HPDE6-E6E7 (cell line): ENCODE results near the gene THSD7B.

Source experiments
- DNase-seq: peaks from one replicate; pipeline ENCODE4 v3.0.0; 2011; ENCODE audit warnings: missing footprints; ENCODE audit errors: extremely low spot score

The THSD7B gene

DNA sequence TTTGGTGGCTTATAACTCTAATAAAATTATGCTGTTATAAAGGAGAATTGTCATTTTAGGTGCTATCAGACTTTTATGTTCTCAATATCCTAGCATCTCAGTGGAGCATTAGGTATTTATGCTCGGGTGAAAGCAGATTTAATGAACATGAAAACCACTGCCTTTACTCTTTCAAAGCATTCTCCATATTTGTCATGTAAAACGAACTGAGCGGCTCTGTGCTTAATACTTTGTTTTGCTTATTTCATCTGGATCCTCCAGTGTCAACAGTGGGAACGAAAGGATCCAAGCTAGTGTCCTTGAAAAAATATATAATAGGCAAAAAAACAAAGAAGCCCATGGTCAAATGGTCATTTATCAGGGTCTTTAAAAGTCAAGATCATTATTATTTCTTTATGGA is 53.5 kb downstream of the THSD7B start:
- DNase-seq, result no peak

DNA sequence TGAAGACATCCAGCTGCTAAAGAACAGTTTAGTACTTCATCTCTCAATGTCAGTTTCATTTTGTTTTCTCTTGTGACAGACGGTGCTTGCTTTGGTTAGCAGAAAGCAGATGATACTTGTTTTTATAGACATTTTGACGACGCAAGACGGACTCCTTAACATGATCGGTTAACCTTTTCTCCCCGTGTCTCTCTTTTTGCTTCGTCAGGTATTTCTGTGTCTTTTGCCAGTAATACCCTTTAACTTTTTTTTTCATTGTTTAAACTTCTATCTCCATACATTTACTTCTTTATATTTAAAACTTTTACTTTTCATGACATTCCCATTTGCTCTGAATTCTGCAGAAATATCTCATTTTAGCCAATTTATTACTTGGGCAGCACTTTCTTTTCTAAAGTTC is 57.9 kb downstream of the THSD7B start:
- no peak for DNase-seq

DNA sequence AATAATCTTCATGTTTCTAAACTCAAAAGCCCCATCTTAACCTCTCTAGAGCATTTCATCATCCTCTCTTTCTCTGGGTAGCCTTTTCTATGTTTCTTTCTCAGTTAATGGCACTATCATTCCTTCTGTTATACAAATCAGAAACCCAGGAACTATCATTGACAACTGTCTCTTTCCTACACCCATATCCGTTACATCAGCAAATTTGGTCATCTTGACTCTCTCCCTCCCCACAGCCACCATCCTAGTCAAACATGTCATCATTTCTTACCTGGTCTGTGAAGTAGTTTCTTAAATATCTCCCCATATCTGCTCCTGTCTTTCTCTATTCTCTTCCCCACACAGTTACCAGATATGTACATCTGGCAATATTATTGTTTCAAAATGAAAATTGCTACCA is 62.8 kb downstream of the THSD7B start:
- DNase-seq, result no peak

DNA sequence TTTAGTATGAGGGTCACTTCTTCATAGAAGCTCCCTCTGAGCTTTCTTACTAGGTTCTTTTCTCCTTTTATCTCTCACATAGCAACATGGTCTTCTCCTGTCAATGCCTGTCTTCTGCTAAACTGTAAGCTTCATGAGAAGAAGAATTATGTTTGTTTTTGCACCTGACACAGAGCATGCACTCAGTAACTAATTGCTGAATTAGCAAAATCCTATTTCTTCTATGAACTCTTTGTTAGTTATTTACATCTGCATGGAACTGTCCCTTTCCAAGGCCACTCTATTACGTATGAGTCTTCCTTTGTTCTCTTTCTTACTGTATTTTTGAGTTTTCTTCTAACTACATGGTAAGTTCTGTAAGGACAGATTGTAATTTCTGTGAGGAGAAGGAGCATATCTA is 63.4 kb downstream of the THSD7B start:
- no peak for DNase-seq

DNA sequence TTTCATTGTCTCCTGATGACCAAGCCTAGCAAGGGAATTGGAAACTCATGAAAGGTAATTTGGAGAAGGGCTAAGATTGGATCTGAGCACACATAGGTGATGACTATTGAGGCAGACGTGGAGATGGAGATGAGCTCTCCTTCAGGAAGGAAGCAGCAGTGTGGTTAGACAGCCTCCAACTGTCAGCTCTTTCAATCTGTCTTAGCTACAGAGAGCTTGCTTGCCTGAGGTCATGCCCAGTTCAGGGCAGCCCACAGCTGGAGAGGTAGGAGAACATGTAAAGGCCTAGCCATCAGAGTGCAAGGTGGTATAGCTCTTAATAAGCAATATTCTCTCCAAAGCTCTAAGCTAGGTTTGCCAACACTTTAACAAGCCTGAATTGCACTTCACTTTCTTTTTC is 79.2 kb downstream of the THSD7B start:
- no peak for DNase-seq

DNA sequence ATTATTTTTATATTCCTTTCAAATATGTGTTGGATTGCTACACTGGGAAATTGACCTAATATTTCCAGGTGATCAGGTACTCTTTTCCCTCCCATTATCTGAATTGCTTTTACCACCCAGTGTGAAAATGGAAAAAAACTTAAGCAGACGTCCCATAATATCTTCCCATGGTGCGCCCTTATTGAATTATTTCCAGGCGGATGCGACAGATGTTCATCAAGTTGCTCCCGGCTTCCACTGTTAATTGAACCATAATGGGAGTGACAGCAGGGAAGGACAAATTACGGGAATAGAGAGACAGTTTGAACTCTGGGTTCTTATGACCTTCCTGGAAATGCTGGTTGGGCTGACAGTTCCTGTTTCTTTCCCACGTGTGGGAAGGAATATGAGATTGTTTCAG is 93.3 kb downstream of the THSD7B start:
- no peak for DNase-seq

DNA sequence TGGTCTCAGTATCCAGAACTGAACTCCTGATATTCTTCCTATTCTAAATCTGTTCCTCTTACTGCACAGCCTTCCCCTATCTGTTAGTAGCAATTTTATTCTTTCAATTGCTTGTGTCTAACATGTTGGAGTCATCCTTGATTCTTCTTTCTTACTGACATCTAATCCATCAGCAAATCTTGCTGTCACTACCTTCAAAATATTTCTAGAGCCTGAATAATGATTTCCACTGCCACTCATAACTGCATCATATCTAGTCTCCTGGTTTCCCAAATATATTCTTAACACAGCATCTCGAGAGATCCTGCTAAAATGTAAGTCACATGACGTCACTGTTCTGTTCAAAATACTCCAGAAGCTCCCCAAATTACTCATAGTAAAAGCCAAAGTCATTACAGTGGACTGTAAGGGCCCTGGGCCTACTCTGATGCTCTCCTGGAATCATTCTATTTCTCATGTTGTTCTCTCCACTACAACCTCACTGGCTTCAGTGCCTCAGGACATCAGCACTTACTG is 95.2 kb downstream of the THSD7B start:
- no peak for DNase-seq

DNA sequence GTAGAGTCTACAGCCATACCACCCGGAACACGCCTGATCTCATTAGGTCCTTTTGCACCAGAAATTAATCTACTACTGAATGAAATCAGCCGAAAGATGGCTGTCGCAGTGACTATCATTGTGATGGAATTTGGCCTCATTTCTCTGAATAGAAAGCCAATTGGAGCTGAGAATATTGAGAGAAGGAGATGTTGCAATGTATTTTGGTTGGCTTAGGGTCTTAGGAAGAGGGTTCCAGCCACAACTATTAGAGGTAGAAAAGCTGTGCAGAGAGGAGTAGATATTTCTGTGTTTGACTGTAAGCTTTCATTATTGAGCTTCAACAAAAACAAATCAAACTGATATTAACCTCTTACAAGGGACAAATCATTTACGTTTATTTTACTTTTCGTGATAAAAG is 98.1 kb downstream of the THSD7B start:
- no peak for DNase-seq

DNA sequence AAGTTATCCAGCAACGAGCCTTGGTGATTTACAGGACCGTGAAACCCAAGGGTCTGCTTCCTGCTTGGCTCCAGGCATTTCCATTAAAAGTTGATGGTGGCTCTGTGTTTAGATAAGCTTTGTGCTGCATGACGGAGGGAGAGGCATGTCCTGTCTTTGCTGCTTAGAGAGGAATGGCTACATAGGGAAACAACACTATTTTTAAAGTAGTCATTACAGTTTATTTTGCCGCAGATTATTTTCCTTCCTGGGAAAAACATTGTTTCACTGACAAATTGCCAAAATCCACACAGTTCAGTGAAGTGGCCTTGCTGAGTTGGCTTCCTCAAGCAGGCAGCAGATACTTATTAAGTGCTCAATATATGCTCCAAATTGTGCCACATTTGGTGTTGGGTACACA is 98.5 kb downstream of the THSD7B start:
- DNase-seq, result no peak

DNA sequence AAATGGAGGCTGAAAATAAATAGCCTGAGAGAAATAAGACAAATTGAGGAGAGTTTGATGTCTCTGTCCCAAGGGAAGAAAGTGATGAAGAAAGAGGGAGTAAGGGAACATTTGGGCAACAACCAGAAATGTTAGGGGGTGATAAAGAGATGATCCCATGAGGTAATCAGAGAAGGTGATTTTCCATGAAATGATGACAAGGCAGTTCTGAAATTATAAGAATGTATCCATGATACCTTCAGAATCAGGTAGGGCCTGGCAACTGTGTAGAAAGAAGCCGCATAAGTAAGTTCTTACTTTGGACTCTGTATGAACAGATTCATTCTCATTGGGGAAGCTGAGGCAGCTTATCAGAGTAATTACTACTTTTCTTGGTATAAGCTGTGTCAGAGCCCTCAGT is 106.1 kb downstream of the THSD7B start:
- no peak for DNase-seq

DNA sequence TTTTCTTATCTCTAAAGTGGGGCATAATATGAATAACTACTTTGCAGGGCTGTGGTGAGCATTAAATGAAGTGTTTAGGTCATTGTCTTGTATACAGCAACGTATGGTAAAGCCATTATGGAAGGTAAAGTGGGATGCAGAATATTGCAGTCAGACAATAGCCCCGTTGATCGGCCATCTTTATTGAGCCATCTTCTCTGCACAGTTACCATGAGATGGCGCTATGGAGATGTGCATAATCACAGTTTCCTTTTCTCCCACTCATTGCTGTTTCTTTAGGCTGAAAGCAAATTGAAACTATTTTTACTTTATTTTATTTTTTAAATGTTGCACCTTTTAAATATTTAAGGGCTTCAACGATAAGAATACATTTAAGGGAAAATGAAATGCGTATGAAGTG is 108.9 kb downstream of the THSD7B start:
- no peak for DNase-seq

DNA sequence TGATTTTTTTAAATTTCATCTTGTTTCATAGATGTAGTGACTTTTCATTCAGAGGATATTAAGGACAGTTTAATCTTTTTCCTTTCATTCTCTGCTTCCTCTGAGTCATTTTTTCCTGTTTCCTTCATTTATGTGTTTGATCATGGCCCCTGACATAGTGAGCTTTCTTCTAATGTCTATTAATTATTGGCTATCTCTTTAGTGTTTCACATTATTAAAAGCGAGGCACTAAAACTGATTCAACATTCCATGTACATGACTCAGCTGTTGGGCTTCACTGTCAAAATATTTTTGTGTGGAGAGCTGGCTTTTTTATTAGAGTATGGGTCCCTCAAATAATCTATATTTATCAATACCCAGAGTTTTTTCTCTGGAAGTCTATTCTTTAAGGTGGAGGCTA is 125.8 kb downstream of the THSD7B start:
- no peak for DNase-seq

DNA sequence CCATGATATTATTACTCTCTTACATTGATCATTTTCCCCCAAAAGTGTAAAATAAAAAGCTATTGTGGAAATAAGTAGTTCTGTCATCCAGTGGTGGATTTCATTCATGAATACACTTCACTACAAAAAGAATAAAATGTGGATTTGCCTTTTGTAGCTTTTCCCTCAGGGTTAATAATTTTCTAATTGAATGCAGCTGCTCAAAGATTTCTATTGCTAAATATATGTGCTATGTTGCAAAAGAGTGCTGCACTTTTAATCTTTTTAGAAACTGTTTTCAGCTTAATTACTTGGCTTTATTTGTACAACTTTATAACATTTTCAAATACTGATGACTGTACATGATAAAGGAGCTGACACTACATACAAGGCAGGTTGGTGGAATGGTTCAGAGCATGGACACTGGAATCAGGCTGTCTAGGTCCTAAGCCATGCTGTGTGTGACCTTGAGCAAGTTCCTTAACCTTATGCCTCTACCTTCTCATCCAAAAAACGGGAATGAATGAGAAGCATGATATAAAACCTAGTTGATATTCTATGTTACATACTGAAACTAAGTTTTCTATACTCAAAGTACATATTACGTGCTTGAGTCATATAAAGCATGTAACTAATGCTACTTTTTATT is 128.8 kb downstream of the THSD7B start:
- DNase-seq, result no peak

DNA sequence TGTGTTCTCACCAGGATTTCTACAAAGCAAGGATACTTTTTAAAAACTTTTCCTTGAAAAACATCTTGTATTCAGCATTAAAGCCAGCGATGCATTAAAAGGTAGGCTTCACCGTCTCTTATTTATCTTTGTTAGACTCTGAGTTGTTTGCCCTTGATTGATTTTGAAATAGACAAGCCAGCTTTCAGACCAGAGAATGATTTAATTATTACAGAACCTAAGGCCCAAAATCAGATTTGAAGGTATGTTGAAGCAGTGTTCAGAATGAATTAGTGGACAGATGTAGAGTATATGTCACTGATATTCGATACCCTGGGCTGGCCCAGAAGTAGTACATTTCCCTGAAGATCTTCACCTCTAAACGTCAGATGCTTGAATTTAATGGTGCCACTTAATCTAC is 136.4 kb downstream of the THSD7B start:
- DNase-seq, result no peak

DNA sequence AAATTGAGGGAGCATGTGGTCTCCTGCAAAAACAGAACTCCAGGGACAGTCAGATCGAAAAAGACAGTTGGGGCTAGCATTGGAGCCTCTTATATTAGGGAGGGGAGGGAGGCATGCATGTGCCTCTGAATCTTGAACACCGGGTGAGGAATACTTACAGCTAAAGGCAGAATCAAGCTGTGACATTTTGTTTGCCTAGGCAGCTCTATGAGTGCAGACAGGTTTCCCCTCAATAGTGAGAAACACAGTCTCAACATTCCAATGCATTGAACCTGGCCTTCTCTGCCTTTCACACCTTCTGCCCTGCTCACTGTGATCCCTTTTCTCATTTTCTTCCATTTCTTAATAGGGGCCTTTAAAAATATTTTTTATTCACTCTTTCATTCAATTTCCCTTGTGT is 140.4 kb downstream of the THSD7B start:
- DNase-seq, result no peak

DNA sequence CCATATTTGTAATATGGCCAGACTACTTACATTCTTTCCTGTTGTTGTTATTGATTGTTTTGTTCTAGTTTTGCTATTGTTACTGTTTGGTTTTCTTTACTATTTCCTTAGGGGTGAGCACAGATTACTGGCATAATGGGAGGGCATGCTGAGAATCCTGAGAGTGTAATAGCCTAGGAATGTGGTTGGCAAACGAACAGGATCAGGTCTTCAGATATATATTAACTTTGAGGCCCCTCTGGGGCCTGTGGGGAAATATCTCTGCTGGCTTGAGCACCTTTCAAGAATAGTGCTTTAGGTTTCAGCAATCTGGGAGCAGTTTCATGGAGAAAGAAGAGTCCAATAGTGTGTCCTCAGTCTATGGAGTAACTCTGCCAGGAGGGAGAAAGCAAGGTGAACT is 144.4 kb downstream of the THSD7B start:
- no peak for DNase-seq

DNA sequence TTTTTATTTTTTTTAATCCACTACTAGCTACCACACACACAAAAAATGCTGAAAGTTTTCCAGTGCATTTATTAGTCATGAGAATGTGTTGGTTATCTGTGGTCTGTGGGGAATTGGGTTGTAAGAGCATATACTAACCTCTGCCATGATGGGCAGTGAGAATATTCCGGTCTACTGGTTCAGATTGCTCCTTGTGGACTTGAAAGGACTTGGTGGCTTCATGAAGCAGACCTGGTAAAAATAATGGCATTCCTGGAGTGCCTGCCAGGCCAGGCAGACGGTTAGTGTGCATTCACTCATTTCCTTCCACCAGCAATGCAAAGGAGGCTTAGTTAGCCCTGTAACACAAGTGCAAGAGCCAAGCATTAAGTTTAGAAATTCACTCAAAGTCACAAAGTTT is 150.8 kb downstream of the THSD7B start:
- no peak for DNase-seq

DNA sequence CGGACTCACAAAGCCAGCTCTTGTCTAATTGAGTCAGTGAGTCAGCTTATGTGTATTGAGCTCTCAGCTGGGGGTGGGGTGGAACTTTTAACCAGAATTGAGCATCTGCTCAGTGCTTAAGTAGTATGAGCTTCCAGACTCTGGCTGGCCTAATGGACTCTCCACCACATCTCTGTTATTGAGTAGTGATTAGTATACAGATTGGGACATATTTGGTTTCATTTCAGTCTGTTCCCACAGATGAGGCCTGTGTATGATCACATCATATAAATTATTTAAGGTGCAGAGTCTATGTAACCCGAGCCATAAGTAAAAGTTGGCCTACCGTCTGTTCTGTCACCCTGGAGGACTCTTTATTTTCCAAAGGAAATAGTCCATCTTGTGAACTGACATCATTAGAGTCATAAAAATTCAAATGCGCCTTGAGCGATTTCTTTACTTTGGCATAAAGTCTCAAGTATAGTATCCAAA is 152.1 kb downstream of the THSD7B start:
- DNase-seq, result no peak

DNA sequence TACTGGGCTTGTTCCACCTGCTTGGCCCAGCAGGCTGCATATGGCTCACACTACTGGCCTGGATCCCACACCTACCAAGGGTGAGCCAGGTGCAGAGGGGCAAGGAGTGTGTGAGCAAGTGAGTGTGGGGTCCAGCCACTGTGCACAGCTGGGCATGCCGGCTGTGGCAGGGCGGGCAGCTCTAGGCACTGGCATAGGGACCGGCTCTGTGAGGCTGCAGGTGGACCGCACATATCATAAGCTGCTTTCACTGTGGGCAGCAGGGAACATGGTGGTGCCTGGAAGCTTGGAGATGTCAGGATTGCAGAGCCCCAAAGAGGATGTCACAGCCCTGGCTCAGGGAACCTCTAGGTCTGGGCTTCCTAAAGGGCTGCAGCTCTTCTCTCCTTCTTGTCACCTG is 154.3 kb downstream of the THSD7B start:
- no peak for DNase-seq

DNA sequence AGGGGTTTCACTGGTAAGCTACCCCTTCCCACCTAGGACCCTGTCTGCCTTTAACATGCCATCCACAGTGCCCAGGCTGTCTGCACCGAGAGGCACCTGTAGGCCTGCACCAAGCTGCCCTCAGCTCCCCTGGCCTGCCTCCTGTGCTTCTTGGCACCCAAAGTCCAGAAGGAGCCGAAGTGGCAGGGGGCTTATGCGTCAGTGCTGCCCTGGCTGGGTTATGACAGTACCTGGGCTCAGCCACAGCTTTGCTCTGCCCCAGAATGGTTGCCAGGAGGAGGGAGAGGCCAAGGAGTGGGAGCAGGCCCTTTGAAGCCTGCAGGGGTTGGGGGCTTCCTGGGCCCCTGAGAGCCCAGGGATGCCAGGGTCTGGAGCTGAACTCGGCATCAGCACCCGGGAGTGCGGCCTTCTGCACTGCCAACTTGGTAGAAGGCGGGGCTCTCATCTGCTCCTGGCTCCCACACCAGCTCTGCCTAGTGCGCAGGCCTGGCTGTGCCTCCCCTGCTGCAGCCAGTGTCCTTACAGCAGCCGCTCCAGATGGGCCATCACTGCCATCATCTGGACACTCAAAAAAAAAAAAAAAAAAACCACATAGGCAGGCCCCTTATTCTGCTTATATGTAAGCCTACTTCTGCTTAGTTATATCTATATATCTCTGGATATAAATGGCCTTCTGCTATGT is 155.4 kb downstream of the THSD7B start:
- no peak for DNase-seq

DNA sequence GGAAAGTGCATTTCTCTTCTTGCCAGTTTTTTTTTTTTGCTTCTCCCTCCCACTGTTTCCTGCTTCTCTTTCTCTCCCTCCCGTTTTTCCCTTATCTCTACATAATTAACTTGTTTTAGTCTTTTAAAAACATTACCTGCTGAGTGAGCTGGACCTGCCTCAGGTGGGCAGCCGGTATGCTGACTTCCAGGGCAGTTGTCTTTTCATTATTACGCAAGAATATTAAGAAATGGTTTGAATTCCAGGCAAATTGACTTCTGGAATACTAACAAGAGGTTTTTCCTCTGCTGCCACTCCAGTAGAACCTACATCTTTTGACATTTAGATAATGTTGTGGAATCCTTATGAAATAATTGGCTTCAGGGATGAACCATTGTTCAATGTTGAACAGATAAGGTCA is 161.8 kb downstream of the THSD7B start:
- DNase-seq, result no peak

DNA sequence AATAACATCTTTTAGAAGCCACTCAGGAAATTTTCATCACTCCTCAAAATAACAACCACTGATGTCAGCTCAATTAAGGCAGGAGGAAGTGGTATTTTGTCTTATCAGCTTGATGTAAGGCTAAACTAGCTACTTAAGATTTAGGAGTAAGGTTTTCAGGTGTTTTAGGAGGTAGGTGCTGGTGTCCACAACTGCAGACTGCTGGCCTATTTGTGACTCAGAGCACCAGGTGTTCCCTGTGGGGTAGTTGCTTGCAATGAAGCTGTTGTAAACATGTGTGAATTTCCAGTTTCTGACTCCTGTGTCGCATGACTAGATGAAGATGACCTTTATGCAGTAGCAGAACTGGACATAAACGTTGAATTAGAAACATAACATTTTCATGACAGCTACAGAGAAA is 164.2 kb downstream of the THSD7B start:
- no peak for DNase-seq

DNA sequence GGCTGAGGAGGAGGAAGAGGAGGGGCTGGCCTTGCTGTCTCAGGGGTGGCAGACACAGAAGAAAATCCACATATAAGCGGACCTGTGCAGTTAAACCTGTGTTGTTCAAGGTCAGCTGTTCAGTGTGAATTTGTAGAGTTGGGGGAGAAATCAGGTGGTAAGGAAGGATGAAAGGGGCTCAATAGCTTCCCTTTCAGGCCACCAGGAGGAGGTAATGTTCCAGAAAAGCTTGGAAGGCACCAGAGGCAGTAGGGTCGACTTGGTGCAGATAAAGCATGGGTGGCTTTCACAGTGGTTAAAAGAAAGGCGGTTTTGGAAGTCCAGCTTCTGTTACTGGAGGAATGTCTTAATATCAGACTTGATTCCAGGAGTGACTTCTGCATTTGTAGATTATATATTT is 167.4 kb downstream of the THSD7B start:
- peak; percentile 34 for DNase-seq

DNA sequence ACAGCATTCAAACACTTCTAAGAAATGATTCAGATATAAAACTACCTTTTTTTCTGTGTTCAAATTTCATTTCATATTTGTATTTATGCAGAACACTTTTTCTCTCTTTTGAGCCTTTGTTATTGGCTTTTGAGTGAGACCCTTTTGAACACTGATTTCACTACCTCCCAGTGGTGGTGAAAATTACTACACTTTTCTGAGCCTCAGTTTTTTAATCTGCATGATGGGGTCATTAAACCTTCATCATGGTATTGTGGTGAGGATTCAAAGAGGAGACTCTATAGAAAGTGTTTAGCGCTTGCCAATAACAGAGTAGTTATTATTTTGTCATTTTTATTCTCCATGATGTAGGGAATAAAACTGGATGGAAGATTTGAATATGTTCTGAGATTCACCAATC is 169.8 kb downstream of the THSD7B start:
- no peak for DNase-seq
